ENCODE results near the gene E2F4.

Gene E2F4

DNA sequence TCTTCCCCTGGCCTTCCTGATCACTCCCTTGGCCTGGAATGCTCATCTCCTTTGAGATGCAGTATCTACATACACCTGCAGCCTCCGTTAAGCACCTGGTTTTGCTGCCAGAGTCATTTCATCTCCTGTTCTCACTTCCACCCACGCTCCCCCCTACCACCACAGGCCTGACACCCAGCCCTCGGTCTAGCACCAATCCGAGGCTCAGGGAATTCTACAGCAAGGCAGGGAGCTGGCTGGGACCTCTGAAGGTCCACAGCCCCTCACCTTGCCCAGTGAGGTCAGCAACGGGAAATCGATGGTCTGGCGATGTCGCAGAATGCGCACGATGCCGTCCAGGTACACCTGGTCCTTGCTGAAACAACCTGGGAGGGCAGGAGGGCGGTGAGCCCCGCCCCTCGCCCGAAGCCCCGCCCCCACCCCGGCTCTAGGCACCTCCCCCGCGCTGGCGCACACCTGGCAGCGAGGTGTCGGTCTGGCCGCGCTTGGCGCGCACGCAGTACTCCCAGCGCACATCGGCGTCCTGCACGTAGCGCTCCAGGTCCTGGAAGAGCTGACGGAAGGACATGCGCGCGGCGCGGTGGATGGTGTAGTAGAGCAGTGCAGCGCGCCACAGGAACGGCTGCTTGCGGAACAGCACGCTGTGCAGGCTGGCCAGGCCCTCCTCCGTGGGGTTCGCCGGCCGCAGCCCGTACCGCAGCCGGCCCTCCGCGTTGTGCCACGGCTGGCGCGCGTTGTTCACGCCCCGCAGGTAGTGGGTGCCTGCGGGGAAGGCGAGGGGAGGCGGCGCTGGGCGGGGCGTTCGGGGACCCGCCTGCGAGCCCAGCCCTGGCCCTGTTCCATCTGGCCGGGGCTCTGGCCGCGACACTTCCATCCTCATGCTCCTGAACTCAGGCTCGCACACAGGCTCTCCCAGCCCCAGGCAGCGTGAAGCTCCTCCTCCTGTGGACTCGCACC is 13.9 kb upstream of the E2F4 start:
- DNase-seq, result peak; percentile 90

- no peak for DNase-seq
These were observed 12.4 kb upstream of the E2F4 start for GRCh38 chr16:67179421-67180080.

GRCh38 chr16:67180166-67180565 is 11.8 kb upstream of the E2F4 start:
- DNase-seq, result no peak

- no peak for DNase-seq
These were observed 10.6 kb upstream of the E2F4 start for GRCh38 chr16:67181346-67181745.

DNA sequence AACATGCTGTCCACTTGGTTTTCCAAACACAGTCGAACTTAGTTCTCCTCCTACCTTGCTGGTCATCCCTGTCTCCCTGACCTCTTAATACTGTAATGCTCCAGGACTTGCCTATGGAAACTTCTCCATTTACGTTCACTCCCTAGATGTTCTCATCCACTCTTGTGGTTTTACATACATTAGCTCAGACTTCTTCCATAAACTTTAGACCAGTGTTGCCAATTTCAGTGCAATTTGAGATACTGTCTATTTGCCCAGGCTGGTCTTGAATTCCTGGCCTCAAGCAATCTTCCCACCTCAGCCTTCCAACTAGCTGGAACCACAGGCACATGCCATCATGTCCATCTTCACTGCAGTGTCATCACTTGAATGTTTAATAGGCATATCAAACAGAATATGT is 9.7 kb upstream of the E2F4 start:
- no peak for DNase-seq

- no peak for DNase-seq
These were observed 8.7 kb upstream of the E2F4 start for GRCh38 chr16:67183284-67183626.

GRCh38 chr16:67183627-67184452 is 8.1 kb upstream of the E2F4 start, which contains the start of gene MATCAP1:
MATCAP1 (minus strand) TSS chr16:67183963; CDS start chr16:67180610, 3,353 bp downstream.
- peak; percentile 96 for DNase-seq

GRCh38 chr16:67184453-67184994 is 7.4 kb upstream of the E2F4 start:
- peak; percentile 51 for DNase-seq

GRCh38 chr16:67184995-67185650 is 6.8 kb upstream of the E2F4 start:
- DNase-seq, result peak; percentile 70

DNA sequence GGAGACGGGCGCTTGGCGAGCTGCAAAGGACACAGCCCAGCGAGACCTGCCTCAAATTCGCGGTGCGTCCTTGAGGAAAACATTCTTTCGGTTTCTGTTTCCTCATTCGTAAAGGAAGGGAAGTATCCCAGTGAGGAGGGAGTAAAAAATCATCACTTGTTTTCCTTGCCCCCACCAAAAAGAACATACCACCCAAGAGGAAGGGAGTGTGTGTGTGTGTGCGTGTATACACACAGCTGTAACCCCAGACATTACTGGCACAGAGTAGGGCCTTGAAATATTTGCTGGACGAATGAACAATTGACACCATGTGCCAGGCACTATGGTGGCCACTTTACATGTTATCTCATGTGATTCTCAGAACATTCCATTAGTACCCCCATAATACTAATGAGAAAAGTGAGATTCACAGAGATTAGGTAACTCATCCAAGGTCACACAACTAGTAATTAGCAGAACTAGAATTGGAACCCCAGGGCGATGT is 6.3 kb upstream of the E2F4 start:
- no peak for DNase-seq

DNA sequence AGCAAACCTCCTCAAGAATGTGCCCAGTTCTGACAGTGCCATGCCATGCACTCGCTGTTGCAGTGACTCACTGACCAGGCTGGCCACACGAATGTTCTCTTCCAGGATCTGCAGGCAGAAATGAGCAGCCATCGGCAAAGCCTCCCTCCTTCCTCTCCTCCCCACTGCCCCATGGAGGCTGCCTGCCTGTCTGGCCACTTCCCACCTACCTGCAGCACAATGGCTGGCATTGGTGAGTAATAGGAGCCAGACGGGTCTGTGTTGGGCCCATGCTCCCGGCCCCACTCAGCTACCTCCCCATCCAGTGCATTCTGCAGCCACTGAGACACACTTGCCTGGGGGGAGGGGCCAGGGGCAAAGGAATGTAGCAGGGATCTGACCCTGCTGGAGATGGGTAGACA is 5.4 kb upstream of the E2F4 start:
- no peak for DNase-seq

GRCh38 chr16:67187175-67187890 is 4.6 kb upstream of the E2F4 start:
- no peak for DNase-seq

GRCh38 chr16:67188323-67188722 is 3.6 kb upstream of the E2F4 start:
- no peak for DNase-seq

DNA sequence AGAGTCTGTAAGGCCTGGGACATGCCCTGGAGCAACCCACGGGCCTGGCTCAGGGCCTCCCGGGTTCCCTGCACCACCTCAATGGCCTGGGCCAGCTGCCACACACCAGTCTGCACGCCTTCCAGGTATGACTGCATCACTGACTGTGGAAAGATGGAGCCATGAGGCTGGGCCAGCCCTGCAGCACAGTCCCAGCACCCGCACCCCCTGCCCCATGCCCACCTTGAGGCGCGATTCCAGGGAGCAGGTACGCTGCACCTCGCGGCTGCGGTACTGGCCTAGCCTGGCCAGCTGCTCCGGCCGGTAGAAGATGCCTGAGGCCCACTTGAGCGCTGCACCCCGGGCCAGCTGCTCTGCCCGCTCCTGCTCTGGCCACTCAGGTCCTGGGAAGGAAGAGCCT is 3.2 kb upstream of the E2F4 start:
- no peak for DNase-seq

GRCh38 chr16:67190041-67190440 is 1.9 kb upstream of the E2F4 start, which contains the start of gene EXOC3L1:
EXOC3L1 (minus strand) TSS chr16:67190136; CDS start chr16:67189676, 460 bp downstream.
- no peak for DNase-seq

DNA sequence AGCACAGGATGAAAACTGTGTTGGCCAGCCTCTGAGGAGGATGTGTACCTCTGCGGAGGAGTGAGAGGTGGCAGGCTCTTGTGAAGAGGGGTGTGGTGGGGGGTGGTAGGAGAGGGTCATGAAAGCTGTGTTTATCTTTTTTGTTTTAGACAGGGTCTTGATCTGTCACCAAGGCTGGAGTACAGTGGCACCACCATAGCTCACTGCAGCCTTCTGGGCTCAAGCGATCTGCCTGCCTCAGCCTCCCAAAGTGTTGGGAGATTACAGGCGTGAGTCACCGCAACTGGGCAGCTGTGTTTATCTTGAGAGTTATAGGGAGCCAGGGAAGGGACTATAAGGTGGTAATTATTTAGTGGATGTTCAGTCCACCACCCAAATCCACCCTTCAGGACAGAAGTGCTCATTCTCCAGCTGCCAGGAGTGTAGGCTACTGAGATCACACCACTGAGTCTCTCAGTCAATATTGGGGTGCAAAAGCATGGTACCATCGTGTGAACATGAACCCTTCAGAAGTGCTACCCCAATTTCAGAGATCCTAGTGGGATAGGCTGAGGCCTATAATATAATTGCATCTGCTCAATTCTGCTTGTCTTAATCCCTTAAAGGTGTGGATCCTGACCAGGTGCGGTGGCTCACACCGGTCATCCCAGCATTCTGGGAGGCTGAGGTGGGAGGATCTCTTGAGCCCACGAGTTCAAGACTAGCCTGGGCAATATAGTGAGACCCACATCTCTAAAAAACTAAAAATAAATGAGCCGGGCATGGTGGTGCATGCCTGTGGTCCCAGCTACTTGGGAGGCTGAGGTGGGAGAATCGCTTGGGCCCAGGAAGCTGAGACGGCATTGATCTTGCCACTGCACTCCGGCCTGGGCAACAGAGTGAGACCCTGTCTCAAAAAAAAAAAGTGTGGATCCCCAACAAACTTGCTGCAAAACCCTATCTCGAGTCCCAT is 1.2 kb upstream of the E2F4 start:
- no peak for DNase-seq

- DNase-seq, result no peak
These were observed 452 bp upstream of the E2F4 start for GRCh38 chr16:67191411-67191994.

GRCh38 chr16:67192781-67193361 is 916 bp downstream of the E2F4 start:
- DNase-seq, result no peak

GRCh38 chr16:67193536-67193935 is 1.6 kb downstream of the E2F4 start:
- no peak for DNase-seq
